ENCODE measurements around the gene TMEM267. TPM values are rescaled to one million over a fixed set of nuclear protein-coding genes. Genes with fewer than 3 reads are reported as not detected.

TMEM267 gene
- 11.8 and 13.4 TPM in 2 replicates for total RNA-seq

GRCh38 chr5:43483298-43484105 lies at the start of gene TMEM267:
TMEM267 (minus strand) TSS chr5:43483865; CDS start chr5:43453969, 29,896 bp downstream.

GRCh38 chr5:43514816-43515677 lies 31.4 kb upstream of the TMEM267 start, which contains the start of gene C5orf34:
C5orf34 (minus strand) TSS chr5:43515148; CDS start chr5:43509339, 5,809 bp downstream.

DNA sequence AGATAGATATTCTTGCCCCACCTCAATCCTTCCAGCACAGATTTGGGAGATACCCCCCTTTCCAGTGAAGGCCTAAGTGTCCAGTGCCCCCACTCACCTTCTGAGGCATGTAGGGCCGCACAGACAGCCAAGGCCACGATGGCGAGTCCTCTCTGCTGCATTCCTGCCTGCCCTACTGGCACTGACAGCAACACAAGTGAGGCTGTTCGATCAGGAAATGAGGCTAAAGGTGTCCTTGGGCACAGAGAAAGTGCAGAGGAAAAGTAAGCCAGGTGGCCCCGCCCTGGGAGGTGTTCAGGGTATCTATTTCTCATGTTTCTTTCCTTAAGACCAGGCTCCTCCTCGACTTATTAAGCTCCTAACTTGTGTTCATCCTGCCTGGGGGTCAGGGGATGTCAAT lies 71.5 kb downstream of the TMEM267 start, which contains the start of gene CCL28:
CCL28 (minus strand) TSS at position 236 of the 400 bp plus-strand sequence; CDS start at position 161, 75 bp downstream.

Other genes starting within 250 kb of the TMEM267 start
- 31.6 and 152 TPM in 2 replicates for gene HMGCS1, start 170.5 kb downstream of the TMEM267 start, total RNA-seq
- gene CCL28, start 71.5 kb downstream of the TMEM267 start, total RNA-seq: 1.3 and 2.9 TPM in 2 replicates
- gene C5orf34, start 31.3 kb upstream of the TMEM267 start, total RNA-seq: 1.3 and 6.3 TPM in 2 replicates
- 80.3 and 95.6 TPM in 2 replicates for gene PAIP1, start 73.2 kb upstream of the TMEM267 start, total RNA-seq
- gene NNT, start 119.3 kb upstream of the TMEM267 start, total RNA-seq: 96.8 and 109 TPM in 2 replicates

All from smooth muscle cell of trachea (primary cell).